CD4-positive, alpha-beta T cell treated with Interleukin-21 for 1 hour (primary cell): ENCODE data around the gene NAA38.
A peak's percentile ranks its signal among the peaks of the same experiment; 100 is the strongest.

Experiments
- DNase-seq: peaks from one replicate; pipeline ENCODE4 v3.0.0-alpha.2; 2020

NAA38 gene

DNA sequence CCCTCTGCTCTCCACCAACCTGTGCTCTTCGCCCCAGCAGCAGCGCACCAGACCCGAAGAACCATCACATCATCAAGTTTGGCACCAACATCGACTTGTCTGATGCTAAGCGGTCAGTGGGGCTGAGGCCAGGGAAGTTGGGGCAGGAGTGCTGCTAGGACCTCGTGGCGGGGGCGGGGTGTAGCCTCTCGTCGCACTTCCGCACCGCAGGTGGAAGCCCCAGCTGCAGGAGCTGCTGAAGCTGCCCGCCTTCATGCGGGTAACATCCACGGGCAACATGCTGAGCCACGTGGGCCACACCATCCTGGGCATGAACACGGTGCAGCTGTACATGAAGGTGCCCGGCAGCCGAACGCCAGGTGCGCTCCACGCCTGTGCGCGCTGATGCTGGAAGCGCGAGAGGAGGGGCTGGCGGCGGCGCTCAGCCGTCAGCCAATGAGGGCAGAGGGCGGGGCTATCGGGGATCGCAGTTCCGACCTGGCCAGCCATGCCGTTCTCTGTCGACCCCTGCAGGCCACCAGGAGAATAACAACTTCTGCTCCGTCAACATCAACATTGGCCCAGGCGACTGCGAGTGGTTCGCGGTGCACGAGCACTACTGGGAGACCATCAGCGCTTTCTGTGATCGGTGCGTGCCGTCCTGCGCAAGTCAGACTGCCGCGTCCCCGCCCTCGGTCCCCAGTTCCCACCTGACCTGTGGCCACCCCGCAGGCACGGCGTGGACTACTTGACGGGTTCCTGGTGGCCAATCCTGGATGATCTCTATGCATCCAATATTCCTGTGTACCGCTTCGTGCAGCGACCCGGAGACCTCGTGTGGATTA, 5.7 kb downstream of the NAA38 start:
- DNase-seq: peak; percentile 94

GRCh38 chr17:7850701-7851437, 6.5 kb downstream of the NAA38 start:
- no peak for DNase-seq

GRCh38 chr17:7849751-7850504, 7.4 kb downstream of the NAA38 start:
- DNase-seq: peak; percentile 20

GRCh38 chr17:7849130-7849750, 8.1 kb downstream of the NAA38 start:
- DNase-seq: no peak

DNA sequence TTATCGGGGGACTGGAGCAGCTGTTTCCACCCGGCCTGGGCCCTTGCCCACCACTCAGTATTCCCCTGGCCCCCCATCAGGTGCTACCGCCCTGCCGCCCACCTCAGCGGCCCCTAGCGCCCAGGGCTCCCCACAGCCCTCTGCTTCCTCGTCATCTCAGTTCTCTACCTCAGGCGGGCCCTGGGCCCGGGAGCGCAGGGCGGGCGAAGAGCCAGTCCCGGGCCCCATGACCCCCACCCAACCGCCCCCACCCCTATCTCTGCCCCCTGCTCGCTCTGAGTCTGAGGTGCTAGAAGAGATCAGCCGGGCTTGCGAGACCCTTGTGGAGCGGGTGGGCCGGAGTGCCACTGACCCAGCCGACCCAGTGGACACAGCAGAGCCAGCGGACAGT, 8.6 kb downstream of the NAA38 start:
- DNase-seq: no peak

GRCh38 chr17:7848131-7848579, 9.2 kb downstream of the NAA38 start:
- no peak for DNase-seq

DNA sequence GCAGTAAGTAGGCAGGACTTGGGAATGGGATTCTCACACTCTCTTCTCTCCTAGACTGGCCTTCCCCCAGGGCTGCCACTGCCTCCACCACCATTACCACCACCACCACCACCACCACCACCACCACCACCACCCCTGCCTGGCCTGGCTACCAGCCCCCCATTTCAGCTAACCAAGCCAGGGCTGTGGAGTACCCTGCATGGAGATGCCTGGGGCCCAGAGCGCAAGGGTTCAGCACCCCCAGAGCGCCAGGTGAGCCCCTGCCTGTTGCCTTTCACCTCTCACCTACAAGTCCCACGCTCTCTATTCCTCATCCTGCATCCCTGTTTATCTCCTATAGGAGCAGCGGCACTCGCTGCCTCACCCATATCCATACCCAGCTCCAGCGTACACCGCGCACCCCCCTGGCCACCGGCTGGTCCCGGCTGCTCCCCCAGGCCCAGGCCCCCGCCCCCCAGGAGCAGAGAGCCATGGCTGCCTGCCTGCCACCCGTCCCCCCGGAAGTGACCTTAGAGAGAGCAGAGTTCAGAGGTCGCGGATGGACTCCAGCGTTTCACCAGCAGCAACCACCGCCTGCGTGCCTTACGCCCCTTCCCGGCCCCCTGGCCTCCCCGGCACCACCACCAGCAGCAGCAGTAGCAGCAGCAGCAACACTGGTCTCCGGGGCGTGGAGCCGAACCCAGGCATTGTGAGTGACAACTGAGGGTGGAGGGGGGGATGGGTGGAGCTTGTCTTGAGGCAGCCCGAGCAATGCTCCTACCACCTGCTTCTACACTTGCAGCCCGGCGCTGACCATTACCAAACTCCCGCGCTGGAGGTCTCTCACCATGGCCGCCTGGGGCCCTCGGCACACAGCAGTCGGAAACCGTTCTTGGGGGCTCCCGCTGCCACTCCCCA, 10.3 kb downstream of the NAA38 start:
- peak; percentile 25 for DNase-seq

GRCh38 chr17:7846063-7846735, 11.2 kb downstream of the NAA38 start:
- peak; percentile 10 for DNase-seq

DNA sequence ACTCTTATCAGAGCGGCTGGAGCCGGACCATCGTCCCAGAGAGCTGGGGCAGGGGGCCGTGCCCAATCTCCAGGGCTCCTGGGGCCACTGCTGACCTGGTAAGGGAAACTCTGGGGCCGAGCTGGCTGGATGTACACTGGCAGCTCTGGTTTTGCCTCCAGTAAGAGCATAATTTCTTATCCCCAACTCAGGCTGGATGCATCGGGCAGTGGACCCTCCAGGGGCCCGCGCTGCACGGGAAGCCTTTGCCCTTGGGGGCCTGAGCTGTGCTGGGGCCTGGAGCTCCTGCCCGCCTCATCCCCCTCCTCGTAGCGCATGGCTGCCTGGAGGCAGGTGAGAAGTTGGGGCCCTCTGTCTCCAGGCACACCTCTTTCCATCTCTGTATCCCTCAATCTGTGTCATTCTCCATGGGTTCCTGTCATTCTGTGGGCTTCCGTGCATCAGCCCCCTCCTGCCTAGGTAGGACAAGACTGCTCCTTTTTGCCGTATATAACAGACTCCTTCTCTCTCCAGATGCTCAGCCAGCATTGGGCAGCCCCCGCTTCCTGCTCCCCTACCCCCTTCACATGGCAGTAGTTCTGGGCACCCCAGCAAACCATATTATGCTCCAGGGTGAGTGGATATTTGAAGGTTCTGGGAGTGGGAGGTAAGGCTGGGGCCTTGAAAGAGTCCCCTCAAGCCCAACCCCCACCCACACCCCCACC, 11.8 kb downstream of the NAA38 start:
- peak; percentile 17 for DNase-seq

- DNase-seq: peak; percentile 93
These were observed 12.8 kb downstream of the NAA38 start for GRCh38 chr17:7844292-7845154.

- DNase-seq: peak; percentile 96
These were observed 13.6 kb downstream of the NAA38 start for GRCh38 chr17:7843536-7844291.

DNA sequence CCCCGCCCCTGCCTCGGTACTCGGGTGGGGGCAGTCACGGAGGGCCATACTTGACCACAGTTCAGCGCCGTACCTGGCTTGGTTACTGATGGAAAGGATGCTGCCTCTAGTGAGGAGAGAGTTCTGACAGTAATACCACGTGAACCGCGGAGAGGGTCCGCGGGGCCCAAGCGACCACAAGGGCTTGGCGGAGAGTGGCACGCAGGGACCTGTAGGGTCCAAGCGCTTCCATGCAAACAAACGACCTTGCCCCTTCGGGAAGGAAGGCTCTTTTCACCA, 14.2 kb downstream of the NAA38 start:
- no peak for DNase-seq

- peak; percentile 99 for DNase-seq
These were observed 14.7 kb downstream of the NAA38 start for GRCh38 chr17:7842380-7843256.

- peak; percentile 88 for DNase-seq
These were observed 15.4 kb downstream of the NAA38 start for GRCh38 chr17:7841915-7842379.

GRCh38 chr17:7841396-7841914, 15.9 kb downstream of the NAA38 start:
- DNase-seq: peak; percentile 93

- DNase-seq: no peak
These were observed 16.5 kb downstream of the NAA38 start for GRCh38 chr17:7840875-7841274.

DNA sequence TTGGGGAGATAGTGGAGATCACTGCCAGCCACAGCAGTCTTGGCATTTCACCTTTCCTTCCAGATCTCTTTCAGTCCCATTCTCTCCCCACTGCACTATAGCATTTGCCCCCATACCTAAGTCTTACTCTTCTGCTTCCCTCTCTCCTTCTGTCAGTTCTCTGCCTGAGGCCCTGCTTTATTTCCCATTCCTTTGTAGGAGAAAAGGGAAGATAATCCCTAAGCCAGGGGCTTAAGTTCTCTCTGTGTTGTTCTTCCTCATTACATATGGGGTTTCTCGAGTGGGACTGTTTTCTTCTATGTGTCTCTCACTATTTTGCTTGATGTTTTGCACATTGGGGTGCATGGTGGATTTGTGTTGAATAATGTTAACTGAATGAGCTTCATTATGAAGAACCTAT, 16.9 kb downstream of the NAA38 start:
- no peak for DNase-seq

GRCh38 chr17:7839876-7840261, 17.5 kb downstream of the NAA38 start:
- DNase-seq: peak; percentile 51
